Activated B cell treated with CpG ODN at 0.5 μM for 24 hours (primary cell): ENCODE results near the gene OPTN. TPM values are rescaled to one million over a fixed set of nuclear protein-coding genes. Genes with fewer than 3 reads are reported as not detected.
A peak's percentile ranks its signal among the peaks of the same experiment; 100 is the strongest.

Experiments
- ATAC-seq: fragments of 200-7000 bp; cut with Tn5 transposase; one replicate; pipeline ENCODE4 v1.10.0; 2021; ENCODE audit warnings: low read depth, mild to moderate bottlenecking, moderate library complexity
- CTCF ChIA-PET: fragments of 350-600 bp; sonication (Branson Sonifier 250); formaldehyde crosslinking; loops from one replicate; lab custom pipeline; 2021; ENCODE audit warnings: antibody characterized with exemption; lab: Charles Lee
- POLR2A ChIA-PET: fragments of 350-600 bp; sonication (Branson Sonifier 250); formaldehyde crosslinking; loops from one replicate; lab custom pipeline; 2021; ENCODE audit warnings: antibody characterized with exemption; lab: Charles Lee
- DNase-seq: peaks from one replicate; pipeline ENCODE4 v3.0.0; 2022
- H3K27ac Mint-ChIP-seq: one replicate; pipeline ENCODE4 v1.8.0; 2020; ENCODE audit warnings: mixed read lengths
- H3K27me3 Mint-ChIP-seq: one replicate; pipeline ENCODE4 v1.8.0; 2021; ENCODE audit warnings: mixed read lengths
- H3K36me3 Mint-ChIP-seq: one replicate; pipeline ENCODE4 v1.8.0; 2021; ENCODE audit warnings: low read depth, mixed read lengths
- H3K4me1 Mint-ChIP-seq: one replicate; pipeline ENCODE4 v1.8.0; 2021; ENCODE audit warnings: mixed read lengths
- H3K4me3 Mint-ChIP-seq: one replicate; pipeline ENCODE4 v1.8.0; 2020; ENCODE audit warnings: mild to moderate bottlenecking, mixed read lengths
- H3K9me3 Mint-ChIP-seq: one replicate; pipeline ENCODE4 v1.8.0; 2020; ENCODE audit warnings: mixed read lengths
- intact Hi-C: fragments of 100-400 bp; cut with micrococcal nuclease; formaldehyde crosslinking; loops from one replicate; pipeline ENCODE4 v1.15.1; 2024
- total RNA-seq: library from RNA; stranded (reverse); gene quantifications from 2 replicates; pipeline ENCODE4 v1.2.3, GENCODE V29; 2022
- TF ChIP-seq, protein P1 (sequence below): fragments of 200-600 bp; IDR thresholded peaks from one replicate; pipeline ENCODE4 v1.8.0; 2022; ENCODE audit warnings: antibody characterized with exemption, mild to moderate bottlenecking

Gene OPTN
- total RNA-seq, 1 donor from 2014 or later: 34.9 TPM

DNA sequence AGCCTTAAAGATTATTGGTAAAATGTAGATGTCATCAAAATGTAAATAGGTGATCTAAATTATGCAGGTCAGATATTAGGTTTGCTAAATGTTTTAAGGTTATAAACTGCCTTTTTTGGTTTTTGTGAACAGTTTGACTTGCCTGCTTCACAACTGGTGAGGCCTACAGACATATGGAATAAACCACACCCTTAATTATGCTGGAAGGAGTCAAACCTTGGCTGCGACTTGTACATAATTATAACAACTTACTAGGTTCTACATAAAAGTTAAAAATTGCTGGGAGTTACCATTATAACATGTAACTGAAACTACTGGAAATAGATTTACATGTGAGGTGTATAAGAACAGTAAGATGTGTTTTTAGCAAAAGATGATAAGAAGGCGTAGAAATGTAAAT is 31.5 kb upstream of the OPTN start:
- CTCF ChIA-PET: no interaction called here
- peaks cover 14% of the 10 kb centered on the region for H3K27me3 Mint-ChIP-seq
- POLR2A ChIA-PET: no interaction called here
- peaks cover 2% of the 10 kb centered on the region for H3K9me3 Mint-ChIP-seq
- DNase-seq (no peak), ATAC-seq (no peak)
- intact Hi-C loops: no loop called here
- H3K36me3 Mint-ChIP-seq: no peaks in the 10 kb centered on the region
- TF ChIP-seq, protein P1, sequence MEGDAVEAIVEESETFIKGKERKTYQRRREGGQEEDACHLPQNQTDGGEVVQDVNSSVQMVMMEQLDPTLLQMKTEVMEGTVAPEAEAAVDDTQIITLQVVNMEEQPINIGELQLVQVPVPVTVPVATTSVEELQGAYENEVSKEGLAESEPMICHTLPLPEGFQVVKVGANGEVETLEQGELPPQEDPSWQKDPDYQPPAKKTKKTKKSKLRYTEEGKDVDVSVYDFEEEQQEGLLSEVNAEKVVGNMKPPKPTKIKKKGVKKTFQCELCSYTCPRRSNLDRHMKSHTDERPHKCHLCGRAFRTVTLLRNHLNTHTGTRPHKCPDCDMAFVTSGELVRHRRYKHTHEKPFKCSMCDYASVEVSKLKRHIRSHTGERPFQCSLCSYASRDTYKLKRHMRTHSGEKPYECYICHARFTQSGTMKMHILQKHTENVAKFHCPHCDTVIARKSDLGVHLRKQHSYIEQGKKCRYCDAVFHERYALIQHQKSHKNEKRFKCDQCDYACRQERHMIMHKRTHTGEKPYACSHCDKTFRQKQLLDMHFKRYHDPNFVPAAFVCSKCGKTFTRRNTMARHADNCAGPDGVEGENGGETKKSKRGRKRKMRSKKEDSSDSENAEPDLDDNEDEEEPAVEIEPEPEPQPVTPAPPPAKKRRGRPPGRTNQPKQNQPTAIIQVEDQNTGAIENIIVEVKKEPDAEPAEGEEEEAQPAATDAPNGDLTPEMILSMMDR: no peak
- H3K27ac Mint-ChIP-seq: no peak overlapping the region
- no peak overlapping the region for H3K4me3 Mint-ChIP-seq
- H3K4me1 Mint-ChIP-seq: no peaks in the 10 kb centered on the region

DNA sequence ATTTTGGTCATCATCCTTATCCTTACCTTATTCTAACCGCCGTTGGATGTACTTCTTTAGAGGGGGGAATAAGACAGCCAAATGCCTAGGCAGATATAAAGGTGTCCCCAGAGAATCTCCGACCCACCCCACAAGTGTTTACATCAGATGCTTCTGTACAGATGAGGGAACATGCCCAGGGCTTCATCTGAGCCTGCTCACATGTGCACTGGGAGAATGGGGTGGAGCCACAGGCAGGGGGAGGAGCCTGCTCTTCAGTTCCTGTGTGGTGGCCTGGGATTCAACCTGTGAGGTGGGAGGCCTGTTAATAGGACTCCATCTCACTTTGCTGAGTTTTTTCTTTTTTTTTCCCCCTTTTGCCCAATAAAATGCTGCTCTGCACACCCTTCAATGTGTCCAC is 27.6 kb upstream of the OPTN start:
- Mint-ChIP-seq H3K27ac (no peak overlapping the region), H3K4me3 (no peak overlapping the region), H3K9me3 (peaks cover 2% of the 10 kb centered on the region), H3K27me3 (peaks cover 31% of the 10 kb centered on the region), H3K4me1 (no peaks in the 10 kb centered on the region), H3K36me3 (no peaks in the 10 kb centered on the region)
- ChIA-PET POLR2A (no interaction called here), CTCF (no interaction called here)
- intact Hi-C loops: loop anchor here (10.0 kb wide), 1 partner anchor 1278 kb away; no protein-coding TSS in a partner anchor
- TF ChIP-seq, protein P1: no peak
- DNase-seq (no peak), ATAC-seq (no peak)

DNA sequence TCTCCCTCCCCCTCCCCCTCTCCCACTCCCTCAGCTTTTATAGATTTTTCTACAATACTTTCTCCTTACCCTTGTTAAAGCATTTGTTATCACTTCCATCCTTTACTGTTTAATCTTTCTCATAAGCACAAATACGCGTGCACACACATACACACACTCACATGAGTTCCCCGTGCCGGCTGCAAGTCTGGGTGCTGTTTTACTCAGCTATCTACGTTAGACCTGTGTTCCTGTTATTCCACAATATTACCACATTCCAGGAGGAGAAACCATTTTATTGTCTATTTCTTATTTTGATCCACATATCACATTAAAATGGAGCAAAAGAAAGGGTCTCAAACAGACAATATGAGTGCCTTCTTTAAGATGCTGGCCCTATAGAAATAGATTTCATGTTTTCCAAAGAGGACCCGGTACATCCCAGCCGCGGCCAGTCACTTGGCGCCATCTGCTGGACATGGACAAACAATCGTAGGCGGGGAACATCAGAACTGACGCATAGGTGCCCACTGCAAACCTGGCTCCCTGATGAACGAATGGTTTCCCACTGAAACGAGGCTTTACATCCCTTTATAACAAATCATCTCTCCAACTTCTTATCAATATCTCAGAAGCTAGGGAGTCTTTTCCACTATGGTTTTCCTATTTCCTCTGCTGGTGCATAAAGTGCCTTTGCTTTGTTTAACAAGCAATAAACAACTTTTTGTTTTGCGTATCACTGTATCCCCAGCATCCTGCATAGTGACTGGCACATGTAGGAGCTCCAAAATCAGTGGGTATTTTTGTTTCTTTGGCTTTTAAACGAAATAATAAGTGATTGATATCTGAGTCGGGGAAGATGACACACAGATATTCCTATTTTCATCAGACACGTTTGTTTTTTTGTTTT is 25.2 kb upstream of the OPTN start:
- peaks cover 3% of the 10 kb centered on the region for H3K4me1 Mint-ChIP-seq
- TF ChIP-seq, protein P1: no peak
- no peaks in the 10 kb centered on the region for H3K36me3 Mint-ChIP-seq
- ChIA-PET CTCF (interaction anchor here (0.7 to 1.5 kb wide), 4 partner anchors 10 to 859 kb away, joined by 3 to 5 read pairs (median 3); no protein-coding TSS in a partner anchor), POLR2A (no interaction called here)
- ATAC-seq (peak; percentile 34), DNase-seq (no peak)
- intact Hi-C loops: loop anchor here (10.0 kb wide), 1 partner anchor 1280 kb away; no protein-coding TSS in a partner anchor
- peaks cover 28% of the 10 kb centered on the region for H3K27me3 Mint-ChIP-seq
- peaks cover 2% of the 10 kb centered on the region for H3K9me3 Mint-ChIP-seq
- H3K4me3 Mint-ChIP-seq: no peak overlapping the region
- no peak overlapping the region for H3K27ac Mint-ChIP-seq

DNA sequence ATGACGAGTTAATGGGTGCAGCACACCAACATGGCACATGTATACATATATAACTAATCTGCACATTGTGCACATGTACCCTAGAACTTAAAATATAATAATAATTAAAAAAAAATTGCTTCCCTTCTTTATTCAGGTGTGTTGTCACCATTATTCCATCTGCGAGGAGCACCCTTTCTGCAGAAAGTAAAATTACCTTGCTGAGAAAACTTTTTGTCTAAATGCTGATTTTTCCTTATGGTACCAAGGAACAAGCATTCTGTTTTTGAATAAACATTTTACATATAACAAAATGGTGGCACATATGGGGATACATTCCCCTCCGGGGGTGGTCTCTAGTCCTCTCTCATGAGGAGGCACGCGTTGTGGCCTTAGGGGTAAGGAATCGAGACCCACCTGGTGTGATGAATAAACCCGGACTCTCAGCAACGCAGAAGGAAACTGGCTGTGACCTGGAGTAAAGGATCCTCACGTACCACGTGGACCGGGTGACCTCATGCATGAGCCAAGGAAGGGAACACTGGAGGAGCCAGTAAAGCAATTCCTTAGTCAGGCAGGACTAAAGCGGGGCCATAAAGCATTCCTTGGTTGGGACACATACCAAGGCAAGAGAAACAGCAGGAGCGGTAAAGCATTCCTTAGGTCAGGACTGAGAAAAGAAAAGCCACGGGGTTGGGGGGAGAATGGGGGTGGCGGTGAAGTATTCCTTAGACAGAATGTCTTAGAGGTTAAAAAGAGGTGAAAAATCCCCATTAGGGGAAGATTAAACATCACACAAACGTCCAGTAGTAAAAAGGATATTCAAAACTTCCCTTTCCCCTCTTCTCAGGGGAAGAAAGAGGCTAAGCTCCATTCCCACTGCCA is 20.8 kb upstream of the OPTN start:
- peaks cover 21% of the 10 kb centered on the region for H3K27me3 Mint-ChIP-seq
- TF ChIP-seq, protein P1: no peak
- no peak for ATAC-seq
- CTCF ChIA-PET: no interaction called here
- H3K27ac Mint-ChIP-seq: no peak overlapping the region
- intact Hi-C loops: loop anchor here (10.0 kb wide), 1 partner anchor 1284 kb away; no protein-coding TSS in a partner anchor
- H3K36me3 Mint-ChIP-seq: no peaks in the 10 kb centered on the region
- peaks cover 3% of the 10 kb centered on the region for H3K4me1 Mint-ChIP-seq
- POLR2A ChIA-PET: no interaction called here
- H3K9me3 Mint-ChIP-seq: peaks cover 18% of the 10 kb centered on the region
- no peak overlapping the region for H3K4me3 Mint-ChIP-seq
- DNase-seq: no peak

DNA sequence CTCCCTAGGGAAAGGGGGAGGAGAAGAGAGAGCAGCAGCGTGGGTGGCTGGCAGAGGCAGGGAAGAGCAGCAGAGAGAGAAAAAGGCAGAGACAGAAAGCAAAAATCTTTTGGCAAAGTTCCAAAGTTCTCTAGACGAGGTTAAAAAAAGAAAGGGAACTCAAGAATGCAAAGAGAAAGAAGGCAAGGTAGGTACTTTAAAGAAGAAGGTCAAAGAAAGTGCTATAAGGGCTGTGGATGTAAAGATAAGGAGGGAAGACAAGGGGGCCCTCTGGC is 20.2 kb upstream of the OPTN start:
- POLR2A ChIA-PET: no interaction called here
- intact Hi-C loops: loop anchor here (10.0 kb wide), 1 partner anchor 1285 kb away; no protein-coding TSS in a partner anchor
- Mint-ChIP-seq H3K9me3 (peaks cover 21% of the 10 kb centered on the region), H3K27me3 (peaks cover 18% of the 10 kb centered on the region), H3K4me1 (peaks cover 3% of the 10 kb centered on the region), H3K36me3 (peaks cover 2% of the 10 kb centered on the region), H3K4me3 (no peak overlapping the region), H3K27ac (no peak overlapping the region)
- no peak for ATAC-seq
- CTCF ChIA-PET: no interaction called here
- TF ChIP-seq, protein P1: no peak
- no peak for DNase-seq
